Urothelium cell line (cell line): ENCODE measurements around the gene TTLL8.

Experiments used
- DNase-seq: peaks from one replicate; pipeline ENCODE4 v3.0.0; 2011; ENCODE audit warnings: low spot score, mixed read lengths
- FAIRE-seq: peaks from 2 replicates; lab custom pipeline; 2011; peaks lifted over from hg19 to GRCh38; lab: Jason Lieb, UNC

TTLL8 gene

GRCh38 chr22:50008151-50009040 lies 49.7 kb downstream of the TTLL8 start:
- FAIRE-seq = no peak
- DNase-seq = no peak

- DNase-seq = no peak
- FAIRE-seq = no peak
These were observed 51.0 kb downstream of the TTLL8 start for GRCh38 chr22:50007057-50007511.

GRCh38 chr22:50004918-50005317 lies 53.2 kb downstream of the TTLL8 start:
- FAIRE-seq = no peak
- DNase-seq = no peak

- no peak for DNase-seq
- no peak for FAIRE-seq
These were observed 55.3 kb downstream of the TTLL8 start for GRCh38 chr22:50002791-50003190.

GRCh38 chr22:50001388-50002231 lies 56.5 kb downstream of the TTLL8 start:
- FAIRE-seq (no peak), DNase-seq (no peak)

- DNase-seq (no peak), FAIRE-seq (no peak)
These were observed 57.3 kb downstream of the TTLL8 start for GRCh38 chr22:50000587-50001387.

- FAIRE-seq = peak; percentile 55
- no peak for DNase-seq
These were observed 58.0 kb downstream of the TTLL8 start for GRCh38 chr22:49999946-50000586.

GRCh38 chr22:49999063-49999945 lies 58.8 kb downstream of the TTLL8 start:
- no peak for FAIRE-seq
- DNase-seq = no peak

GRCh38 chr22:49998718-49999062 lies 59.4 kb downstream of the TTLL8 start:
- FAIRE-seq = peak; percentile 96
- no peak for DNase-seq

- no peak for DNase-seq
- FAIRE-seq = no peak
These were observed 60.0 kb downstream of the TTLL8 start for GRCh38 chr22:49997932-49998717.

- DNase-seq (no peak), FAIRE-seq (no peak)
These were observed 60.9 kb downstream of the TTLL8 start for GRCh38 chr22:49997251-49997599.

- no peak for DNase-seq
- peak; percentile 81 for FAIRE-seq
These were observed 61.4 kb downstream of the TTLL8 start for GRCh38 chr22:49996518-49997250.

- FAIRE-seq = no peak
- no peak for DNase-seq
These were observed 62.0 kb downstream of the TTLL8 start for GRCh38 chr22:49996119-49996517.

GRCh38 chr22:49995361-49996118 lies 62.6 kb downstream of the TTLL8 start:
- no peak for FAIRE-seq
- no peak for DNase-seq

GRCh38 chr22:49995041-49995360 lies 63.1 kb downstream of the TTLL8 start:
- FAIRE-seq (no peak), DNase-seq (no peak)

GRCh38 chr22:49994361-49995040 lies 63.6 kb downstream of the TTLL8 start:
- FAIRE-seq = no peak
- DNase-seq = no peak
